K562 (cell line): ENCODE results near the gene TGFBR1. TPM values are rescaled to one million over a fixed set of nuclear protein-coding genes. Genes with fewer than 3 reads are reported as not detected.

Experiments
- HIVEP1 ChIP-seq: fragments of 250-450 bp; sonication (Bioruptor Pico); IDR thresholded peaks from 2 replicates; pipeline ENCODE4 v1.4.0; 2020; ENCODE audit warnings: mild to moderate bottlenecking
- MNT ChIP-seq, 2 experiments: fragments of 450-650 bp; conservative IDR thresholded peaks; 2 replicates each; pipeline ENCODE4 v1.6.1; 2017; ENCODE audit warnings: mild to moderate bottlenecking in 2 of 2, moderate library complexity in 2 of 2
- REST ChIP-seq, 2 experiments: fragments of 450-650 bp; formaldehyde crosslinking in 1 of 2; IDR thresholded peaks; 2 replicates each; pipeline versions ENCODE4 v1.4.0 to v1.6.1; 2014 to 2020; ENCODE audit warnings: mild to moderate bottlenecking in 2 of 2, borderline replicate concordance in 1 of 2, low read depth in 1 of 2
- STAG1 ChIP-seq: sonication (generic); formaldehyde crosslinking; IDR thresholded peaks from 2 replicates; pipeline ENCODE4 v1.5.0; 2020; ENCODE audit warnings: missing genetic modification reagents, borderline replicate concordance
- TFAP4 ChIP-seq: sonication (generic); formaldehyde crosslinking; IDR thresholded peaks from 2 replicates; pipeline ENCODE4 v1.8.0; 2022; ENCODE audit warnings: missing genetic modification reagents, mild to moderate bottlenecking, moderate library complexity, borderline replicate concordance
- TSHZ1 ChIP-seq: fragments of 250-450 bp; sonication (Bioruptor Pico); IDR thresholded peaks from 2 replicates; pipeline ENCODE4 v1.4.0; 2020; ENCODE audit warnings: mild to moderate bottlenecking, moderate library complexity
- ZNF121 ChIP-seq: sonication (generic); formaldehyde crosslinking; conservative IDR thresholded peaks from 2 replicates; pipeline ENCODE4 v1.8.0; 2022; ENCODE audit warnings: missing genetic modification reagents
- ZNF740 ChIP-seq, 3 experiments: fragments of 200-800 bp in 1 of 3; sonication (Bioruptor generic) in 1 of 3; sonication (generic) in 1 of 3; formaldehyde crosslinking in 1 of 3; IDR thresholded peaks; 2 replicates each; pipeline versions ENCODE4 v1.6.1 to v1.8.0; 2016 to 2022; ENCODE audit warnings: mild to moderate bottlenecking in 2 of 3, missing compliant biosample characterization in 2 of 3, missing genetic modification characterization in 2 of 3, missing genetic modification reagents in 1 of 3
- polyA plus RNA-seq, 8 experiments: library from polyadenylated mRNA; depleted of rRNA in 4 of 8; stranded (reverse) in 5 of 8; unstranded in 3 of 8; fragments of >200 nt; fragmentation: Nextera tagmentation in 2 of 8; fragmentation: Illumina TruSeq in 1 of 8; extraction: Ambion mirVana in 2 of 8; extraction: Trizol in 1 of 8; gene quantifications; 2 replicates each; pipeline versions ENCODE4 v1.2.1 to v1.2.3, GENCODE V29; 2011 to 2014; ENCODE audit warnings: inconsistent platforms in 1 of 8, missing spikeins in 1 of 8
- total RNA-seq, 7 experiments: library from RNA; depleted of rRNA in 6 of 7; stranded (reverse); fragments of >200 nt in 6 of 7; fragmentation: Illumina TruSeq in 2 of 7; extraction: Trizol in 2 of 7; gene quantifications; 2 replicates each; pipeline versions ENCODE4 v1.2.1 to v1.2.3, GENCODE V29; 2011 to 2021; ENCODE audit warnings: low replicate concordance in 1 of 7

The TGFBR1 gene
- total and polyA plus RNA-seq, 9 of the 15 experiments (the other 6 are each of a cell fraction or from before 2014, with no cell fraction given): 15.5 to 62.4 (median 42.7) TPM

- TF ChIP-seq TSHZ1 (CRISPR knock-in tag) (no peak), STAG1 (peak; percentile 53), HIVEP1 (CRISPR knock-in tag) (no peak), ZNF121 (CRISPR knock-in tag) (no peak), ZNF740 (CRISPR knock-in tag; IDR thresholded peaks at IDR 0.05) (no peak), ZNF740 (tag; IDR thresholded peaks at IDR 0.05) (no peak), TFAP4 (CRISPR knock-in tag) (no peak), REST (IDR thresholded peaks at IDR 0.05; ENCODE audit: borderline replicate concordance) (peak; percentile 71), REST (CRISPR knock-in tag; IDR thresholded peaks at IDR 0.05; ENCODE audit: low read depth) (no peak), MNT (conservative IDR thresholded peaks at IDR 0.05) (no peak)
These were observed 79.8 kb downstream of the TGFBR1 start (continued) for GRCh38 chr9:99184475-99185347.
